ENCODE results near the gene C2orf92. TPM values are rescaled to one million over a fixed set of nuclear protein-coding genes. Genes with fewer than 3 reads are reported as not detected.
"Not testable (repeated sequence)": the region's sequence is repeated elsewhere in the genome, so short reads cannot be mapped to it uniquely, and the experiment has no call there.

Gene C2orf92
- polyA plus RNA-seq, 1 experiment, result 2.7 TPM

DNA sequence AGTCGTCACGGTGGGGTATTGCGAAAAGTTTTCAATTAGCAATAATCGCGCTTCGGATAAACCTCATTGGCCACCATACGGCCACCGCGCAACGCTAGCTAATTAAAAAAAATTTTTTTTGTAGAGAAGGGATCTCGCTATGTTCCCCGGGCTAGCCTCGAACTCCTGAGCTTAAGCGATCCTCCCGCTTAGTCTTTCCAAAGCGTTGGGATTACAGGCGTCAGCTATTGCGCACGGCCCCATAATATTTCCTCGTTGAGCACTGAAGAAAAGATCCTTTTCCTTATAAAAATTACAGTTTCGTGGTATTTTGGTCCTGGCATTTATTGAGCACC is 4.9 kb upstream of the C2orf92 start:
- Histone ChIP-seq H3K4me3 (ENCODE audit: low read depth, low read length) (peak overlapping the region; percentile 62), H3K36me3 (ENCODE audit: control insufficient read depth, insufficient read depth, low read length) (peaks cover 1% of the 10 kb centered on the region; the same call in 1 of the 2 replicates), H3K27me3 (ENCODE audit: control insufficient read depth, insufficient read depth, low read length) (no peaks in the 10 kb centered on the region)
- TF ChIP-seq, protein P1, sequence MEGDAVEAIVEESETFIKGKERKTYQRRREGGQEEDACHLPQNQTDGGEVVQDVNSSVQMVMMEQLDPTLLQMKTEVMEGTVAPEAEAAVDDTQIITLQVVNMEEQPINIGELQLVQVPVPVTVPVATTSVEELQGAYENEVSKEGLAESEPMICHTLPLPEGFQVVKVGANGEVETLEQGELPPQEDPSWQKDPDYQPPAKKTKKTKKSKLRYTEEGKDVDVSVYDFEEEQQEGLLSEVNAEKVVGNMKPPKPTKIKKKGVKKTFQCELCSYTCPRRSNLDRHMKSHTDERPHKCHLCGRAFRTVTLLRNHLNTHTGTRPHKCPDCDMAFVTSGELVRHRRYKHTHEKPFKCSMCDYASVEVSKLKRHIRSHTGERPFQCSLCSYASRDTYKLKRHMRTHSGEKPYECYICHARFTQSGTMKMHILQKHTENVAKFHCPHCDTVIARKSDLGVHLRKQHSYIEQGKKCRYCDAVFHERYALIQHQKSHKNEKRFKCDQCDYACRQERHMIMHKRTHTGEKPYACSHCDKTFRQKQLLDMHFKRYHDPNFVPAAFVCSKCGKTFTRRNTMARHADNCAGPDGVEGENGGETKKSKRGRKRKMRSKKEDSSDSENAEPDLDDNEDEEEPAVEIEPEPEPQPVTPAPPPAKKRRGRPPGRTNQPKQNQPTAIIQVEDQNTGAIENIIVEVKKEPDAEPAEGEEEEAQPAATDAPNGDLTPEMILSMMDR (IDR thresholded peaks at IDR 0.05; ENCODE audit: insufficient read depth, low read depth, low read length), result no peak
- CTCF ChIA-PET, result interaction anchor here (1.4 to 4.7 kb wide), 4 partner anchors 9 to 74 kb away, joined by 6 to 37 read pairs (median 8); no protein-coding TSS in a partner anchor
- no peak for DNase-seq (ENCODE audit: low read depth)
- POLR2A ChIA-PET, result interaction anchor here (1.2 kb wide), 1 partner anchor 19 kb away, joined by 8 read pairs; the partner anchor contains the start of gene COX5B

GRCh38 chr2:97670471-97670870 is 958 bp downstream of the C2orf92 start:
- TF ChIP-seq, protein P1 (IDR thresholded peaks at IDR 0.05; ENCODE audit: insufficient read depth, low read depth, low read length), result no peak
- no peak for DNase-seq (ENCODE audit: low read depth)
- ChIA-PET POLR2A (no interaction called here), CTCF (interaction anchor here (0.6 to 1.8 kb wide), 5 partner anchors 24 to 807 kb away, joined by 3 to 7 read pairs (median 3); no protein-coding TSS in a partner anchor)
- Histone ChIP-seq H3K36me3 (ENCODE audit: control insufficient read depth, insufficient read depth, low read length) (no peaks in the 10 kb centered on the region), H3K4me3 (ENCODE audit: low read depth, low read length) (no peak overlapping the region), H3K27me3 (ENCODE audit: control insufficient read depth, insufficient read depth, low read length) (no peaks in the 10 kb centered on the region)

DNA sequence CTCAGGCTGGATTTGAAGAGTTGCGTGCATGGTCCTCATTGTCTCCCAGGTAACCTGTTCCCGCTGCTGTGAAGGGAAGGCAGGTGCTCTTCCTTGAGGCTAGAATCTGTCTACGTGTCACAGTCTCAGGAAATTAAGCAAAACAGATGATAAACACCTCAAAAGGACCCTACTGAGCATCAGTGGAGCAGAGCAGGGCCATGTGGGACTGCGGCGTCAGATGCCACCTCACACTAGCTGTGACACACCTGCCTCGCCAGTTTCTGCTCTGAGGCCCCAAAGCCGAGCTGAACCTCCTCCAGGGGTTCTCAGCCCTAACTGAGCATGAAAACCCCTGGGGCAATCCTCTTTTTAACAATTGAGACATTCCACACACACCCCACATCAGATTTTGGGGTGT is 2.0 kb downstream of the C2orf92 start:
- Histone ChIP-seq H3K27me3 (ENCODE audit: control insufficient read depth, insufficient read depth, low read length) (no peaks in the 10 kb centered on the region), H3K36me3 (ENCODE audit: control insufficient read depth, insufficient read depth, low read length) (no peaks in the 10 kb centered on the region), H3K4me3 (ENCODE audit: low read depth, low read length) (no peak overlapping the region)
- ChIA-PET CTCF (interaction anchor here (1.1 to 2.5 kb wide), 2 partner anchors 26 to 81 kb away, joined by 3 to 19 read pairs; no protein-coding TSS in a partner anchor), POLR2A (no interaction called here)
- DNase-seq (ENCODE audit: low read depth), result no peak
- TF ChIP-seq, protein P1 (IDR thresholded peaks at IDR 0.05; ENCODE audit: insufficient read depth, low read depth, low read length), result no peak

DNA sequence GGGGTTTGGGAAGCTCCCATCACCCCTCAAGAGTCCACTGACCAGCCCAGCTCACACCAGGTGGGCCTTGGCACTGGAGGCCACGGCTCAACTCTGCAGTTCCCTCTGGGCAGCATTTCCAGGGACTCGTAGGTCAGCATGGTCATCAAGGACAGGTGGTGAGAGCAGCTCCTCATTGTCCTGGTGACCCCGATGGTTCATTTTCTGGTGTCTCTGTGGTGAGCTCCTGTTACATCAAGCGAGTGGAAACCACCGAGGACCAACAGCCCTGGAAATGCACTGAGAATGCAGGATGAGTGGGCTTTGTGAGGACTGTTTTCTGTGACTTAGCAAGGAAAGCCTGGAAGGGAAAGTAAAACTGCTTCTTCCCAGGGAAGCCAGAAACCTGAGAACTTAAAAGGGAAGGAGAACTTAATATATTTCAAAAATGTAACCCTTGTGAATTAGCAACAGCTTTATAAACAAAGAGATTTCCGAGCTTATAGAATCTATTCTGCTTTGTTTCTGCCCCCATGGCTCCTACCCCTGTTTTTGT is 3.2 kb downstream of the C2orf92 start:
- CTCF ChIA-PET, result interaction anchor here (1.3 to 2.5 kb wide), 3 partner anchors 8 to 25 kb away, joined by 5 to 19 read pairs (median 8); partner anchors contain the start of gene ACTR1B
- POLR2A ChIA-PET; H3K4me3 ChIP-seq (ENCODE audit: low read depth, low read length); H3K36me3 ChIP-seq (ENCODE audit: control insufficient read depth, insufficient read depth, low read length); H3K27me3 ChIP-seq (ENCODE audit: control insufficient read depth, insufficient read depth, low read length); DNase-seq (ENCODE audit: low read depth): not testable (repeated sequence)

DNA sequence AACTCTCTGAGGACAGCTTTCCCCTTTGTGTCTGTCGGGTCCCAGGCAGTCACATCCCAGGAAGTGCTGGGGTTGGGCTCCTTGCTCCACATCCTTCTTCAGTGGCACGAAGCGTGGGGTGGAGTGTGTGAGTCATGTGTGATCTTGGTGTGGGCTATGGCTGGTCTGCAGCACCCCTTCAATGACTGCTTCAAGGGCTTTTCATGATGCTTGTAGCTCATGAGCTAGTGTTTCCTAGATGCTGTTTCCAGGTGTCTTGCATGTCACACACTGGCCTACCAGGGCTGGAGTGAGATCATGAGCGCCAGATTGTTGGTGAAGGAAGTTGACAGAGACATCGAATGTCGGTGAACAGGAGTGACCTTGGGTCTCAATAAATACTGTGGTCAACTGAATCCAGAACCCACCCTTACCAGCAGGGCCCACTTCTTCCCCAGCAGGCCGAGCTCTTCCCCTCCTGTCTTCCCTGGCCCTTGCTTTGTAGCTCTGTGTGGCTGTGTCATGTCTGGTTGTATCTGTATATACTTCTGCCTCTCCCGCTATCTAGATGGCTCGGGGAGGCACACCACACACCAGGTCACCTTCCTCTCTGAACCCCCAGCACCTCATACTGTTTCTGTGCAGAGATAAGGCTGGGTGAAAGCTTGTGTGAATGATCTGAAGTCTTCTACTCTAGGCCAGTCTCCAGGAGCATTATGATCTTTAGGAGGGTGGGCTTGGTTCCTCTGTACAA is 3.8 kb downstream of the C2orf92 start:
- Histone ChIP-seq H3K27me3 (ENCODE audit: control insufficient read depth, insufficient read depth, low read length) (no peaks in the 10 kb centered on the region), H3K4me3 (ENCODE audit: low read depth, low read length) (no peak overlapping the region), H3K36me3 (ENCODE audit: control insufficient read depth, insufficient read depth, low read length) (no peaks in the 10 kb centered on the region)
- TF ChIP-seq, protein P1 (IDR thresholded peaks at IDR 0.05; ENCODE audit: insufficient read depth, low read depth, low read length), result no peak
- POLR2A ChIA-PET, result no interaction called here
- CTCF ChIA-PET, result interaction anchor here (1.3 to 2.5 kb wide), 3 partner anchors 9 to 24 kb away, joined by 5 to 19 read pairs (median 8); partner anchors contain the start of gene ACTR1B
- DNase-seq (ENCODE audit: low read depth), result no peak
